Measurements from ENCODE around the gene SYAP1. TPM values are rescaled to one million over a fixed set of nuclear protein-coding genes. Genes with fewer than 3 reads are reported as not detected.

SYAP1 gene
- total and polyA plus RNA-seq, 12 donors, result 9.7 to 25.4 (median 16.8) TPM

DNA sequence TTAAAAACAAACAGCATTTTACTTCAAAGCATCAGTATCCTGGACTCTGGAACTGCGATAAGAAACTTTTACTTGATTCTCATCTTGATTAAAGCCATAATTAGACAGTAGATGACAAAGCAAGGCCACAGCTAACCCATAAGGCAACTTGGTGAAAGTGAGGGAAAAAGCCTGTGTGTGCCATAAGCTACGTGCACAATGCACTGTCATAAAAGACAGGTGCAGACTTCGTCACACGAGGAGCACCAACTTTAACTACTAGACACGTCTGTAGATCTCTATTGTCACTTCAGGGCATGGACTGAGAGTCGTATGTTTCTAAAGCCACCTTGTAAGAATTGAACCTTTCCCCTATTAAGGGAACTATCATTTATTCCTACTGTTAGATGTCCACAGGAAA lies 20.0 kb upstream of the SYAP1 start:
- Histone ChIP-seq H3K4me3 (no peak overlapping the region), H3K4me1 (no peaks in the 10 kb centered on the region), H3K9me3 (no peaks in the 10 kb centered on the region), H3K27ac (no peak overlapping the region), H3K36me3 (peaks cover 0 to 47% (median 0%) of the 10 kb centered on the region in 9 donors), H3K27me3 (peaks cover 0 to 17% (median 0%) of the 10 kb centered on the region in 7 donors)
- intact Hi-C loops (cut with DNase I), result loop anchor here in 1 of 10 donors (10.0 kb wide), 2 partner anchors 935 to 1015 kb away; no protein-coding TSS in a partner anchor
- whole genome bisulfite sequencing, 2 donors, result 91 to 94% methylated on average over 6 of the region's 6 CpGs
- ATAC-seq (no peak), DNase-seq (no peak)
- TF ChIP-seq, protein P1, sequence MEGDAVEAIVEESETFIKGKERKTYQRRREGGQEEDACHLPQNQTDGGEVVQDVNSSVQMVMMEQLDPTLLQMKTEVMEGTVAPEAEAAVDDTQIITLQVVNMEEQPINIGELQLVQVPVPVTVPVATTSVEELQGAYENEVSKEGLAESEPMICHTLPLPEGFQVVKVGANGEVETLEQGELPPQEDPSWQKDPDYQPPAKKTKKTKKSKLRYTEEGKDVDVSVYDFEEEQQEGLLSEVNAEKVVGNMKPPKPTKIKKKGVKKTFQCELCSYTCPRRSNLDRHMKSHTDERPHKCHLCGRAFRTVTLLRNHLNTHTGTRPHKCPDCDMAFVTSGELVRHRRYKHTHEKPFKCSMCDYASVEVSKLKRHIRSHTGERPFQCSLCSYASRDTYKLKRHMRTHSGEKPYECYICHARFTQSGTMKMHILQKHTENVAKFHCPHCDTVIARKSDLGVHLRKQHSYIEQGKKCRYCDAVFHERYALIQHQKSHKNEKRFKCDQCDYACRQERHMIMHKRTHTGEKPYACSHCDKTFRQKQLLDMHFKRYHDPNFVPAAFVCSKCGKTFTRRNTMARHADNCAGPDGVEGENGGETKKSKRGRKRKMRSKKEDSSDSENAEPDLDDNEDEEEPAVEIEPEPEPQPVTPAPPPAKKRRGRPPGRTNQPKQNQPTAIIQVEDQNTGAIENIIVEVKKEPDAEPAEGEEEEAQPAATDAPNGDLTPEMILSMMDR (IDR thresholded peaks at IDR 0.05), result no peak

DNA sequence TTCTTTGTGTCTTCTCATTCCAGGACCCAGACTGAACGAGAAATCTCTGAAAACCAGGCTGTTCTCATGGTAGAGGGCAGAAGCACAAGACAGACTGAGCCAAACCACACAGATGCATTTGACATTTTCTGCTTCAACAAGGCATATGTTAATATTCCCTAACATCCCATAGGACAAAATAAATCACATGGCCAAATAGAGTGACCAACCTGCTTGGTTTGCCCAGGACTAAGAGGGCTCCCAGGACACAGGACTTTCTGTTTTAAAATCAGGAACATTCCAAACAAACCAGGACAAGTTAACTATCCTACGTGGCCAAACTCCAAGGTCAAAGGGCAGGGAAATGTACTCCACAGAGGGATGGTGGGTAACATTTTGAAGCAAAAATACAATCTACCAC lies 18.7 kb upstream of the SYAP1 start:
- no peak overlapping the region for H3K4me3 ChIP-seq
- no peaks in the 10 kb centered on the region for H3K9me3 ChIP-seq
- peaks cover 0 to 21% (median 0%) of the 10 kb centered on the region in 7 donors for H3K27me3 ChIP-seq
- no peak overlapping the region for H3K27ac ChIP-seq
- no peak for ATAC-seq
- no peak for DNase-seq
- intact Hi-C loops (cut with DNase I), result no loop called here
- 76 to 88% methylated on average over 2 of the region's 2 CpGs for WGBS, 2 donors
- H3K36me3 ChIP-seq, result peaks cover 0 to 47% (median 0%) of the 10 kb centered on the region in 9 donors
- H3K4me1 ChIP-seq, result no peaks in the 10 kb centered on the region
- TF ChIP-seq, protein P1 (IDR thresholded peaks at IDR 0.05), result no peak

DNA sequence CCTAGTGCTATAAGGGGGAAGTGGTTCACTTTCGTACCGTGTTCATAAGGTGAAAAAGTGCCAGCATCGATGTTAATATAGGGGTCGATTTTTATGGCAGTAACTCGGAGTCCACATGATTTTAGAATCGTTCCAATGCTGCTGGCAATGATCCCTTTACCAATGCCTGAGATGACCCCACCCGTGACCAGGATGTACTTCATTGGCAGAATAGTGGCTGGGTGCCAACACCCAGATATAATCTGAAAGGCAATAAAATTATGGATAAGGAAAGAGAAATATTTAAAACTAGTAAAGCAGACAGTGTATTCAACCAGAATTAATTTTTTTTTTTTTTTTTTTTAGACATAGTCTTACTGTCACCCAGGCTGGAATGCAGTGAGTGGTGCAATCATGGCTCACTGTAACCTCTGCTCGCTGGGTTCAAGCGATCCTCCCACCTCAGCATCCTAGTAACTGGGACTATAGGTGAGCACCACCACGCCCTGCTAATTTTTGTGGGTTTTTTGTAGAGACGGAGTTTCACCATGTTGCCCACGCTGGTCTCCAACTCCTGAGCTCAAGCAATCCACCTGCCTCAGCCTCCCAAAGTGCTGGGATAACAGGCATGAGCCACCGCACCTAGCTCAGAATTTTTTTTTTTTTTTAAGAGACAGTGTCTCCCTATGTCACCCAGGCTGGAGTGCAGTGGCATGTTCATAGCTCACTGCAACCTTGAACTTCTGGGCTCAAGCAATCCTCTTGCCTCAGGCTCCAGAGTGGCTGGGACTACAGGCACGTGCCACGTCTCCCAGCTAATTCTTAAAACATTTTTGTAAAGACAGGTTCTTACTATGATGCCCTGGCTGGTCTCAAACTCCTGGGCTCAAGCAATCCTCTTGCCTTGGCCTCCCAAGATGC lies 16.5 kb upstream of the SYAP1 start:
- intact Hi-C loops (cut with DNase I), result no loop called here
- 92 to 93% methylated on average over 15 of the region's 15 CpGs for WGBS, 2 donors

DNA sequence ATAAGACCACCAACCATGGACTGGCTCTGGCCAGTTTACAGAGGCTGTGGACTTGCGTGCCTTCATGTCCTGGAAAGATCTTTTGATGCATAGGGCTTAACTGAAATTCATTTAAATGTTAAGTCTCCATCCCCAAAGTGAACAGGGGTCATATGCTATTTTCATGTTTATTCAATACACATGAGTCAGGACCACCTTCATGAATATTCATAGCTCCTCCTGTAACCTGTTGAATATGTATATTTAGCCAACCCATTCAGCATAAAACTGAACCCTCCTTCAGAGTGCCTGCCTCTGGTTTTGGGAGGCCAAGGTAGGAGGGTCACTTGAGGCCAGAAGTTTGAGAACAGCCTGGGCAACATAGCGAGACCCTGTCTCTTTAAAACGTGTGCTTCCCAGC lies 14.0 kb upstream of the SYAP1 start:
- no peak for ATAC-seq
- Histone ChIP-seq H3K27me3 (peaks cover 0 to 28% (median 0%) of the 10 kb centered on the region in 7 donors), H3K9me3 (no peaks in the 10 kb centered on the region), H3K36me3 (peaks cover 0 to 25% (median 0%) of the 10 kb centered on the region in 9 donors), H3K4me1 (no peaks in the 10 kb centered on the region), H3K27ac (no peak overlapping the region), H3K4me3 (no peak overlapping the region)
- TF ChIP-seq, protein P1 (IDR thresholded peaks at IDR 0.05), result no peak
- no peak for DNase-seq
- intact Hi-C loops (cut with DNase I), result no loop called here
- WGBS, 2 donors, result 94 to 96% methylated on average over 3 of the region's 3 CpGs

More for the DNA sequence above, 16.5 kb upstream of the SYAP1 start:
- Histone ChIP-seq H3K9me3 (no peaks in the 10 kb centered on the region), H3K4me1 (no peaks in the 10 kb centered on the region), H3K36me3 (peaks cover 0 to 42% (median 0%) of the 10 kb centered on the region in 9 donors), H3K27me3 (peaks cover 0 to 25% (median 0%) of the 10 kb centered on the region in 7 donors), H3K27ac (no peak overlapping the region), H3K4me3 (no peak overlapping the region)
- ATAC-seq (no peak), DNase-seq (no peak)
- TF ChIP-seq, protein P1 (IDR thresholded peaks at IDR 0.05), result no peak

All from heart right ventricle (tissue), 16 donors.